ENCODE data around the gene TEDC1.

The TEDC1 gene

GRCh38 chr14:105482486-105483110, 8.4 kb upstream of the TEDC1 start:
- DNase-seq (ENCODE audit: extremely low read depth, low read depth) = no peak
- no peak overlapping the region for H3K4me3 ChIP-seq (replicated peaks; ENCODE audit: low read depth, low read length)
- TF ChIP-seq CTCF (IDR thresholded peaks at IDR 0.05; ENCODE audit: low read depth, low read length, missing control alignments) = no peak

- no peak for DNase-seq (ENCODE audit: extremely low read depth, low read depth)
- no peak for TF ChIP-seq CTCF (IDR thresholded peaks at IDR 0.05; ENCODE audit: low read depth, low read length, missing control alignments)
- no peak overlapping the region for H3K4me3 ChIP-seq (replicated peaks; ENCODE audit: low read depth, low read length)
Observed at GRCh38 chr14:105483300-105484068, 7.6 kb upstream of the TEDC1 start.

- no peak overlapping the region for H3K4me3 ChIP-seq (replicated peaks; ENCODE audit: low read depth, low read length)
- TF ChIP-seq CTCF (IDR thresholded peaks at IDR 0.05; ENCODE audit: low read depth, low read length, missing control alignments) = no peak
- no peak for DNase-seq (ENCODE audit: extremely low read depth, low read depth)
Observed at GRCh38 chr14:105484069-105484996, 6.7 kb upstream of the TEDC1 start.

GRCh38 chr14:105484997-105485393, 6.1 kb upstream of the TEDC1 start:
- no peak for TF ChIP-seq CTCF (IDR thresholded peaks at IDR 0.05; ENCODE audit: low read depth, low read length, missing control alignments)
- DNase-seq (ENCODE audit: extremely low read depth, low read depth) = no peak
- no peak overlapping the region for H3K4me3 ChIP-seq (replicated peaks; ENCODE audit: low read depth, low read length)

GRCh38 chr14:105485739-105486162, 5.3 kb upstream of the TEDC1 start:
- DNase-seq (ENCODE audit: extremely low read depth, low read depth) = no peak
- no peak overlapping the region for H3K4me3 ChIP-seq (replicated peaks; ENCODE audit: low read depth, low read length)
- no peak for TF ChIP-seq CTCF (IDR thresholded peaks at IDR 0.05; ENCODE audit: low read depth, low read length, missing control alignments)

- no peak for DNase-seq (ENCODE audit: extremely low read depth, low read depth)
- H3K4me3 ChIP-seq (replicated peaks; ENCODE audit: low read depth, low read length) = peak within 1 kb of the TSS; percentile 9; the same call in 1 of the 2 replicates
- TF ChIP-seq CTCF (IDR thresholded peaks at IDR 0.05; ENCODE audit: low read depth, low read length, missing control alignments) = no peak
Observed at GRCh38 chr14:105486163-105486973, 4.7 kb upstream of the TEDC1 start, which contains the start of gene CRIP1. CRIP1 (plus strand) TSS chr14:105486886; CDS start chr14:105487260, 374 bp downstream.

Data from HFF-Myc (cell line).